GM21825 (cell line): ENCODE results near the gene GOLGA6L10.
"Not testable (repeated sequence)": the region's sequence is repeated elsewhere in the genome, so short reads cannot be mapped to it uniquely, and the experiment has no call there.

ENCODE experiments used
- ATAC-seq: cut with Tn5 transposase; IDR thresholded peaks from one replicate; pipeline ENCODE4 v1.9.1; 2021; ENCODE audit warnings: mild to moderate bottlenecking, moderate library complexity; ENCODE audit not compliant: unreplicated experiment

Gene GOLGA6L10

DNA sequence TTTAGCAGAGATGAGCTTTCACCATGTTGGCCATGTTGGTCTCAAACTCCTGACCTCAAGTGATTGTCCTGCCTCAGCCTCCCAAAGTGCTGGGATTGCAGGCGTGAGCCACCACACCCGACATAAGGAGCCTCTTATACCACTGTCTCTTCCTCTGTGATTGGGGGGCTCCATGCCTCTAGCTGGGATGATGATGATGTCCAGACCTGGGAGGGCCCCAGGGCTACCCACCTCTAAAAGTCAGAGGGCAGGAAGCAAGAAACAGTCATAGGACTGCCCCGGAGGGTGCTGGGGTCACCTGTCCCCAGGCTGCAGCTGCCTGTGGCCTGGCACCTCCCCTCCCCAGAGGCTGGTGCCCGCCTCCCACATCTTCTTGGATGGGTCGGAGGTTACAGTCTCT is 5.4 kb downstream of the GOLGA6L10 start:
- not testable (repeated sequence) for ATAC-seq

DNA sequence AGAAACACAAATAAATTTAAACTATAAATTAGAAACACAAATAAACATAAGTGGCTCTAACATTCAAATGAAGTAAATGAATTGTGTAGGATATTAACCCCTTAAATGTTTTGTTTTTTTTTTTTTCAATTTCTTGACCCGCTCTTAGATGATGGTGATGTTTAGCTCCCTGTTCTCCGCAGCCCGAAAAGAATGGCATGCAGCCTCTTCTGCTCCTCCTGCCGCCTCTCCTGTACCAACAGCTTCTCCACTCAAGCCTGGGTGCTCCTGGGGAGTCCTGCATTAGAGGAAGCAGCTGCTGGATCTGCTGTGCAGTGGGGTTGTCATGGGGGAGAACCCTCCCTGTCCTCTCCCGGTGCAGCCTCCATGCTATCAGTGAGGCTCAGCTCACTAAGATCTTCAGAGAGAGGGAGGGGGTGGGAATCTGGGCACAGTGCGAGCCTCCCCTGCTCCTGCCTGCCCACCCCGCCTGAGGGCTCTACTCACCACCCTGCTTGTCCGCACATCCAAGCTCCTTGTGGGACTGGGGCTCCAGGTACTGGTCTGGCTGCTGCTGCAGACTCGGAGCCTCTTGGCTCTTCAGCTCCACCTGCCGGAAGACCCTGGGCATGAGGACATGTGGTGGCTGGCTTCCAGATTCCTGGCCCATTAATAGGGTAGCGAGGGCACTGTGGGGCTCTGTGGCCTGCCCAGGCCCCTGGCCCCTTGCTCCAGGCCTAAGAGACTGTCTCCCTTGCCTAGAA is 6.5 kb downstream of the GOLGA6L10 start:
- not testable (repeated sequence) for ATAC-seq

DNA sequence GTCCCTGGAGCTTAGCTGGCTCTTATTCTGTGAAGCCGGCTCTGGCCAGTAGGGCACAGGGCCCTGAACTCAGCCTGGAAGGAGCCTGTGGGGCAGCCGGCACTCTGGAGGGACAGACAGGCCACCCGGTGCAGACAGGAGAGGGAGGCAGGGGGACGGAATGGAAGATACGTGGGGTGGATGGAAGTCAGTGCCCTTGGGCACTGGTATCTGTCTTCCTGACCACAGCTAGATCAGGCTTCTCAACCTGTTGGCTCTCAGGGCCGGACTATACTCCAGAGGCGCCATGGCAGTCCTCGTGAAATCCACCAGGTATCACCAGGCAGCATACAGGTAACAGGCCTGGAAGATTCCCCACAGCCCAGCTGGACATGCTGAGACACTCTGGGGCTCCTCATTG is 10.7 kb downstream of the GOLGA6L10 start:
- not testable (repeated sequence) for ATAC-seq

DNA sequence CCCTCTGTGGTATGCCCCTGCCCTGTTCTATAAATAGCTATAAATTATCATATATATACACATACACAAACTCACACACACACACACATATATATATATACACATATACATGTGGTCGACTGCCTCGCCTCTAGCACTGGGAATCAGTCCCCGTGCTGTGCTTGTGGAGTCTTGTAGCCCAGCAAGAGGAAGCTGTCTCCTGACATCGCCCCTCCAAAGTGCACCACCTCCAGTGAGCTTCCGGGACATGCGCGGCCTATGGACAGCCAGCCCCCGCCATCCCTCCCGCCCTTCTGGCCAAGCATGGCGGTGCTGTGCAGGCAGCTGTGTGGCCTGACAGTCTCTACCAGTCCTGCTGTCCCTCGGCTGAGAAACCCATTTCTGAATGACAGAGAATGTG is 11.2 kb downstream of the GOLGA6L10 start:
- not testable (repeated sequence) for ATAC-seq

DNA sequence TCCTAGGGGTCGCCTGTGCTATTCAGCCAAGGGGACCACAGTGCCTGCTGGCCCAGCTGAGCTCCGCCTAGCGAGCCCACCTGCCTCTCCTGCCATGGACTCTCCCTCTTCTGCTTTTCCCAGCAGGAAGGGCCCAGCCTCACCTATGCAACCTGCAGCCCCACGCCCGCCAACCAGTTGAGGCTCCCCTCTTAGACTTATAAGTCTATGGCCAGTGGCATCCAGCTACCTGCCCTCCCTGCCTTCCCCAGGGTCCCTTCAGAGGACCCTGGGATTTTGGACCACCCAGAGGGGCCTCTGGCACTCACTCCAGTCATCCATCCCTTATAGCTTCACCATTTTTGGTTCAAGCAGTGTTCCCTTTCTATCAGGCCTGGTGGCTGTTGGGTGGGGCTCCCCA is 12.2 kb downstream of the GOLGA6L10 start:
- ATAC-seq = not testable (repeated sequence)

DNA sequence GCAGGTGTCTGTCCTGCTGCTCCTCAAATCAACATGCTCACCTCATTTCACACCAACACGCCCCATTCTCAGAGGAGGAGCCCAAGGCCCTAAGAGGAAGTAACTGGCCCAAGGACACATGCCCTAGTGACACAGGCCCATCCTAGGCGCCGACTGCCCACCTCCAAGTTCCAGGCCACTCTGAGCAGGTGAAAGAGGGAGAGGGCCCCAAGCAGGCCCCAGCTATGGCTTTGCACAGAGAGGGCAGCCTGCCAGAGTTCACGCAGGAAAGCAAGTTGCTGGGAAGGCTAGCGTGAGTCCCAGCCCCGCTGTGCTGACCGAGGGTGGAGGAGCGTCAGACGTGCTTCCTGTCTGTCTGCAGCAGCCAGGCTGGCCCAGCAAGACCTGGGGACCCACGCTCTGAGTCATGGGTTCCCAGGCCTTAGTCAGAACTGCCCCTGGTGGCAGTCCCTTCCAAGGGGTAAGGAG is 13.1 kb downstream of the GOLGA6L10 start:
- ATAC-seq = peak; percentile 49

DNA sequence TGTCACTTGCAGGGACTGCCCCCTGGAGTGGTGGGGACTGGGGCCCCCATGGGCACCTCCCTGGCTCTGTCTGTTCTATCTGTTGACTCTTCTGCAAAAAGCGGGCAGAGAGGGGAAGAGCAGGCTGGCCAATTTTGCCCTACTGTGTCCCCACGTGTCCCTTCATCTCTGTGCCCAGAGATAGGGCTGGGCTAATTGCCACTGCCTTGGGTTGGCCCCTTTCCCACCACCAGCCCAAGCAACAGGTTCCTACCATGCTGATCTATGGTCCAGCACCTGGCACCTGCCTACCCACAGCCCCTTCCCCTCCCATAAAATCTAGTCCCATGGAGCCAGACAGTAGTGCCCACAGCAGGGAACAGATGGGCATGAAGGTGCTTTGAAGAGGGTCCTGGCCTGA is 14.3 kb downstream of the GOLGA6L10 start:
- ATAC-seq = not testable (repeated sequence)

DNA sequence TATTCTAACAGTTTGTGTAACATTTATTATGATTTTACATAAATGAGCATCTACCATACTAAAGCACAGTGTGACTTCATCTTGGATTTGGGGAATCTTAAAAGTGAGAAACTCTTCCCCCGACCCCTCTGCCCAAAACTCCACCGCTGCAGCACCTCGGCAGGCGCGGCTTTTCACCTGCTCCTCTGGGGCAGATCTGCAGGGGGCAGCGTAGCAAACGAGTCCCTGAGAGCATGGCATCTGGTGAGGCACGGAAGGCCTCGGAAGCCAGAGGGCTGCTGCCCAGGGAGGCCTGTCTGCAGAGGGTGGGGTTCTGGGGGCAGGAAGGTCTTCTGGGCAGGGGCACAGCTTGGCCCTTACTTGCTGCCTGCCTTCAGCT is 14.7 kb downstream of the GOLGA6L10 start:
- not testable (repeated sequence) for ATAC-seq

DNA sequence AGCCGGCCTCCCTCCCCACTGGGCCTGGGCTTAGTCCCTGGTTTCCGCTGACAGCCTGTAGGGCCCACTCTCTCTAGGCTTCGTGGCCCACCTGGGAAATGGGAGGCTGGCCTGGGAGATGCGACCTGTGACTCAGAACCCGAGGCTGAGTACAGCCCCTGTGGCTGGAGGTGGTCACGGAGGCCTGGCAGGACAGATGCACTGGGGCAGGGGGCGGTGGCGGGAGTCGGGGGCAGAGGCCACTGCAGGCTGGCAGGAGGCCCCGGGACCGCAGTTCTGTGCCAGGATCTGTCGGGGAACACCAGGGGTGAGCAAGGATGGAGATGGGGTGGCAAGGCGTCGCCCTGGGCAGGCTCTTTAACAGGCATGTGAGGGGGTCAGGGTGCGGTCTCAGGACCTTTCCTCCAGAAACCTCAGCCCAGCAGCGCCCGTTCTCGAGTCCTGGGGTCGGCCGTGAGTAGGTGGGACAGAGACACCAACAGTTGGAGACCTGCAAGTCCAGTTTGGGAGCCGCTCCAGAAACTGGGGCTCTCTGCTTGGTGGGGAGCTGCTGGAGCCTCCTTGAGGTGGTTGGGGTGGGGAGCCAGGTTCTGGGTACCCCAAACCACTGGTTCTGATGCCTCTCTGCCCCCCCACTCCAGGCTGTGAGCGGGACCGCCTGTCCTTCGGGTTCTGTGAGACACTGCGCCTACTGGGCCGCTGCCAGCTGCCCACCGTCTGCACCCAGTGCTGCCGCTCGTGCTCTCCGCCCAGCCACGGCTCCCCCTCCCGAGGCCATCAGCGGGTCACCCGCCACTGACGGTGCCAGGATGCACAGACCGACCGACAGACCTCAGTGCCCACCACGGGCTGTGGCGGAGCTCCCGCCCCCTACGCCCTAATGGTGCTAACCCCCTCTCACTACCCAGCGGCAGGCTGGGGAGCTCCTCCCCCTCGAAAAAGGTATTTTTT is 15.4 kb downstream of the GOLGA6L10 start:
- not testable (repeated sequence) for ATAC-seq

DNA sequence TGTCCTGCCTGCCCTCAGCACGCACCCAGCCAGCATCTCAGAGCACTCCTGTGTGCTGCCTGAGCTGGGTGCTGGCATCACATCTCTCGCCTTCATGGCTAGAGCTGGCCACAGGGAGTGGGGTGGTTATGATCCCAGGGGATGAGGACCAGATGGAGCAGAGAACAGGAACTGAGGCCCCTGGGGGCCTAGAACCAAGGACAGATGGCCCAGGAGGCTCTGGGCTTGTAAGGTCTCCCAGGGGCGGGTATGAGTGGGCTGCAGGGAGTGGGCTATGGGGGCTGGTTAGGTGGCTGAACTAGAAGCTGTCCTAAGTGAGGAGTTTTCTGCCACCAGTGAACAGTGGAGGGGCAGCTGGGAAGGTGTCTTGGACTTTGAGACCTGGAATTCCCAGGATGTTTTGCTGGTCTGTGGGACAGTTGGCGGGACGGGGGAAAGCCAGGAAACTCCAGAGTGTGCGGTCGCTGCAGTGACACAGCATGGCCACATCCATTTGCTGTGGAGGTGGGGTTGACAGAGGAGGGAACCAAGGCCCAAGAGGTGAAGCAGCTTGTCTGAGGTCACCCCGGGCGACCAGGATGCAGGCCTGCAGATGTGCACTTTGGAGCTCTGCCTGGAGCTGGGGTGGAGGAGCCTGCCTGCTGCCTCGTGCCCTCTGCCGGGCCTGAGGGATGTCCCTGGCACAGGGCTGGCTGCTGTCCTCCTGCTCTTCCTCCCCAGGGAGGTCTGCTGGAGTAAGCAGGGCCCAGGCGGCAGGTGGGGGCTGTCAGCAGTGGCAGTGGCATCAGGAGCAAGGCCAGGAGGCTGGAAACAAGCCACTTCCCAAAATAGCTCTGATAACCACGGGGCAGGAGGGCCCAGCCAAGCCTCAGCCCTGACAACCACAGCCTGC is 16.3 kb downstream of the GOLGA6L10 start:
- ATAC-seq = not testable (repeated sequence)

DNA sequence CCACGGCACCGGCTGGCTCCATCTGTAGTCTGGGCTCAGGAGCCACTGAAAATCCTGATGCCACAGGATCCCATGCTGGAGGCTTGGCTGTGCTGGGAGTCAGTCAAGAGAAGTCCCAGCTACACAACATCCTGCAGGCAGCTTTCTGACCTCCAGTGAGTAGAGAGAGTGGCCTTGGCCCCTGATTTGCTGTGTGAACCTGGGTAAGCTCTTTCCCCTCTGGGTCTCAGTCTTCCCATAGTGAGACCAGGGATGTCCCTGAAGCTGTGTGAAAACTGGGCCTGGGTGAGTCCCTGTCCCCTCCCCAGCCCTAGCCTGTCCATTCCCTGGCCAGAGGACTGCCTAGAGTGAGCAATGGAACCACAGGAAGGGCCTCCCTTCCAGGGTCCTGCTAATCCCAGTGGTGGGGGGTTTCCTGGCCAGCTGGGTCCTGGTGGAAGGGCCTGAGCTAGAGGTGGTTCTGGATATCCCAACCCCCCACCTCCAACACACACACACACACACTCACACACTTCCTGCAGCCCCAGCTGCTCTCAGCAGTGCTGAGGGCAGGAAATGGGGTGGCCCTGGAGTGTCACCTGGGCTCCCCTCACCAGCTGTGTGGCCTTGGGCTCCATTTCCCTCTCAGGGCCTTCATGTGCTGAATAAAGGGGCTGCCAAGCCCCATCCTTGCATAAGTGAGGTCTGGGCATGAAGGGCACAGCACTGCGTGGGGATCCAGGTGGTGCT is 17.5 kb downstream of the GOLGA6L10 start:
- ATAC-seq = peak; percentile 74

DNA sequence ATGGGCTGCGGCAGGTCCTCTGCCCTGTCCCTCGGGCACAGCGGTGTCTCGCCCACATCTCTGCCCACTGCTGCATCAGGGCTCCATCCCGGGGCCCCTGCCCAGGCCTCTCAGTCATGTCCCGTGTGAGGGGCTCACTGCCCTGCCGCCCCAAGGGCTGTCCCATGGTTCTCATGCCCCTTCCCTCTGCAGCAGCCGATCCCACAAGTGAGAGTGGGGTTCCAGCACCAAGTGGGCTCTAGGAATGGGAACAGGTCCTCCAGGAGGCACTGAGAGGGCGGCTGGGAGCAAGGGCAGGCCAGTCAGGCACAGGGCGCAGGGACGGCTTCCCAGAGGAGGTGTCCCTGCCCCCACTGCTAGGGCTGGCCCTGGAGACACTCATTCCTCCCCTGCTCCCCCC is 18.4 kb downstream of the GOLGA6L10 start:
- ATAC-seq = not testable (repeated sequence)

DNA sequence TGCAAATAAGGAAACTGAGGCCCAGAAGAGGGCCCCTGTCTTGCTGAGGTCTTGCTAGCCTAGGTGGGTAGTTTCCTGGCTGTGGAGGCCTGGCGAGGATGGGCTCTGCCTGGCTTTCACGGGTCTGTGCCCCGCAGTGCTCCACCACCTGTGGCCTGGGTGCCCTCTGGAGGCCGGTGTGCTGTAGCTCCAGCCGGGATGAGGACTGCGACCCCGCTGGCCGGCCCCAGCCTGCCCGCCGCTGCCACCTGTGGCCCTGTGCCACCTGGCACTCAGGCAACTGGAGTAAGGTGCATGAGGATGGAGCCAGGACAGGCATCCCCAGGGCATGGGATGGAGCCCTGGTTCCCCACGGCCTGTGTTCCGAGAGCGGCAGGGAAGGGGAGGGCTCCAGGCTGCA is 20.2 kb downstream of the GOLGA6L10 start:
- ATAC-seq = not testable (repeated sequence)

DNA sequence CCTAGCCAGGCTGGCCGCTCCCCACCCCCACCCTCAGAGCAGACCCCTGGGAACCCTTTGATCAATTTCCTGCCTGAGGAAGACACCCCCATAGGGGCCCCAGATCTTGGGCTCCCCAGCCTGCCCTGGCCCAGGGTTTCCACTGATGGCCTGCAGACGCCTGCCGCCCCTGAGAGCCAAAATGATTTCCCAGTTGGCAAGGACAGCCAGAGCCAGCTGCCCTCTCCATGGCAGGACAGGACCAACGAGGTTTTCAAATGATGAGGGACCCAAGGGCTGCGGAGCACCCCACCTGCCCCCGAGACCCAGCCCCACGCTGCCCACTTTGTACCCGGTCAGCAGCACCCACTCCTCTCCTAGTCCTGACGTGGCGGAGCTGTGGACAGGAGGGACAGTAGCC is 21.9 kb downstream of the GOLGA6L10 start:
- ATAC-seq = not testable (repeated sequence)

DNA sequence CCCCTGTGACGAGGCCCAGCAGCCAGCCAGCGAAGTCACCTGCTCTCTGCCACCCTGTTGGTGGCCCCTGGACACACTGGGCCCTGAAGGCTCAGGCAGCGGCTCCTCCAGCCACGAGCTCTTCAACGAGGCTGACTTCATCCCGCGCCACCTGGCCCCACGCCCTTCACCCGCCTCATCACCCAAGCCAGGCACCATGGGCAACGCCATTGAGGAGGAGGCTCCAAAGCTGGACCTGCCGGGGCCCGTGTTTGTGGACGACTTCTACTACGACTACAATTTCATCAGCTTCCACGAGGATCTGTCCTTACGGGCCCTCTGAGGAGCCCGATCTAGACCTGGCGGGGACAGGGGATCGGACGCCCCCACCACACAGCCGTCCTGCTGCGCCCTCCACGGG is 22.4 kb downstream of the GOLGA6L10 start:
- not testable (repeated sequence) for ATAC-seq

DNA sequence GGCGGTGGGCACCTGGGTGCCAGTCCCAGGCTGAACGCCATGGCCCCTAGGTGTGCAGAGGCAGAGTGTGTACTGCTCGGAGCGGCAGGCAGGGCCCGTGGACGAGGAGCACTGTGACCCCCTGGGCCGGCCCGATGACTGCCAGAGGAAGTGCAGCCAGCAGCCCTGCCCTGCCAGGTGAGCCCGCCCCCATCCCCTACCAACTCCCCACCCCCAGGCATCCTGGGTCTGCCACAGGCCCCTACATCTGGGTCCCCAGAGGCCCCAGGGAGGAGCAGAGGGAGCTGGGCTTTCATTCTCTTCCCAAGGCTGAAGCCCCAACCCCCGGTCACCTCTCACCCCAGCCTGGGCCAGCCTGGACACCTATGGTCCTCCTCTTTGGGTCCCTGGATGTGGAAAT is 23.6 kb downstream of the GOLGA6L10 start:
- ATAC-seq = not testable (repeated sequence)

DNA sequence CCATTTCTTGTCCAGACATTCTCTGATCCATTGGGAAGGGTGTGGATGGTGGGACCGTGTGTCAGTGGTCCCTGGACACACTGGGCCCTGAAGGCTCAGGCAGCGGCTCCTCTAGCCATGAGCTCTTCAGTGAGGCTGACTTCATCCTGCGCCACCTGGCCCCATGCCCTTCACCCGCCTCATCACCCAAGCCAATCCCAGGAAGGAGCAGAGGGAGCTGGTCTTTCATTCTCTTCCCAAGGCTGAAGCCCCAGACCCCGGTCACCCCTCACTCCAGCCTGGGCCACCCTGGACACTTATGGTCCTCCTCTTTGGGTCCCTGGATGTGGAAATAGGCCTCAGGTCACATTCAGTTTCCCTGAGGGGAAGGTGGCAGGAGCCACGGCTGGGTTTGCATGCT is 24.4 kb downstream of the GOLGA6L10 start:
- not testable (repeated sequence) for ATAC-seq

DNA sequence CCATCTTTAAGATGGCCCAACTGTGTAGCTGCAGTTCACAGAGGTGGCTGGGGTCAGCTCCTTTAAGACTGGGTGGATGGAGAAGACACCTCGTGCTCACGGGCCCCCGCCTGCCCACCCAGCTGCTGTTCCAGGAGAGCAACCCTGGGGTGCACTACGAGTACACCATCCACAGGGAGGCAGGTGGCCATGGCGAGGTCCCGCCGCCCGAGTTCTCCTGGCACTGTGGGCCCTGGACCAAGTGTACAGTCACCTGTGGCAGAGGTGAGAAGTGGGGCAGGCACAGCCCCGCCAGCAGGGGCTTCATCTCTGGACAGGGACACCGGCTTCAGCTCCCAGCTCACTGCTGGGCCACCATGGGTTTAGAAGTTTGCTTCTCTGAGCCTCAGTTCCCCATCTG is 26.8 kb downstream of the GOLGA6L10 start:
- not testable (repeated sequence) for ATAC-seq

DNA sequence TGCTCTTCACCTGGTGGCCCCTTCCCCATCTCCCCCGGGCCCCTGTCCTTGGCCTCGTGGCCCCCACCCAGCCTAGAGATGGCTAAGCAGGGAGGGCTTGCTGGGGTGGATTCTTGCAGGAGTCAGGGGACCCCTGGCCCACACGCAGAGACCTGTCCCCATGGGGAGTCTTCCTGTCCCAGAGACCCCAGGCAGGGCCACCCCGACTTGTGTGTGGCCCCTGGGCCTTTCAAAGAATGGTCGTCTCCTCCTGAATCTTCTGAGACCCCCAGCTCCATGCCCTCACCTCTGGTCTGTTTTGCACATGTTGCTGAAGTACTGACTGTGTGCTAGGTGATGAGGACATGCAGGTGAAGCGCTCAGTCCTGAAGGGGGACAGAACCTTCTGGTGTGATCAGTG is 28.4 kb downstream of the GOLGA6L10 start:
- ATAC-seq = not testable (repeated sequence)
